ENCODE results near the gene ANTXR2.

Gene ANTXR2

DNA sequence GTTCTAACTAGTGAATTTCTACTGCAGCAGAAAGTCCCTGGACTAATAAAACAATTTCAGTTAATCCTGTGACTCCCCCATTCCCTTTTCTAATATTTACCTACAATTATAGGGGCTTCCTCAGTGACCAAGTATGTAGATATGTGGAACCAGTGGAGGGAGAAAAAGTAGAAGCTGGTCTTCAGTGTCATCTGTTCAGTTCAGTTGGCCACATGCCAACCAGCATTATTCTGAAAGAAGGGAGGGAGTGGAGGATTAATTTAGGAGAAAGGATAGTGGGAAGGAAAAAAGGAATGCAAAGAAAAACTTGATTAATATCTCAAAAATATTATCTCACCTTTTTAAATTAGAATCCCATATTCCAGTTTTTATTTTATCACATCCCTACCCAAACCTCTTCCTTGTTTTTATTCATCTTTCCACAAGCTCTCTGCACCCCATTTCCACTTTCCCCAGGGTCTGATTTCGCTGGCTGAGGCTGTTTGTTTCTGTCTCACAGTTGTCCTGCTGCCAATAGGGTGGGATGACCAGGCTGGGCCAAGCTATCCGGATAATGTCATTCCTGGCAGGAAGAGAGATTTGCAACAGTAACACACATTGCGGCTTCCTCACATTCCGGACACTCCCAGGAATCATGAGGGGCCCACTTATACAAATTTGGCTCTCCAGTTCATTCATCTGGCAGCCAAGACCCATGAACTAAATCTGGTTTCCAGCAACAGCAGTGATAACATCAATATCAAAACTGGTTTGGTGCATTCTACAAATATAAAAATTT is 24.6 kb upstream of the ANTXR2 start:
- H3K4me1 ChIP-seq (ENCODE audit: insufficient read depth, low read length, severe bottlenecking) = no peaks in the 10 kb centered on the region
- H2AFZ ChIP-seq (ENCODE audit: low read length) = no peak overlapping the region
- no peaks in the 10 kb centered on the region for H3K36me3 ChIP-seq (ENCODE audit: insufficient read depth, low read length)
- no peaks in the 10 kb centered on the region for H3K9me3 ChIP-seq (ENCODE audit: low read length)
- no peak overlapping the region for H3K27ac ChIP-seq (ENCODE audit: low read depth, low read length, poor library complexity, severe bottlenecking)
- TF ChIP-seq CTCF (IDR thresholded peaks at IDR 0.05; ENCODE audit: low read length) (no peak), EZH2 (IDR thresholded peaks at IDR 0.05; ENCODE audit: borderline replicate concordance, low read length) (no peak)
- H3K79me2 ChIP-seq (ENCODE audit: insufficient read depth, low read length) = no peaks in the 10 kb centered on the region
- no peaks in the 10 kb centered on the region for H3K9me2 ChIP-seq (ENCODE audit: low read depth, low read length)
- no peaks in the 10 kb centered on the region for H4K20me1 ChIP-seq (ENCODE audit: insufficient read depth, low read length)
- no peak overlapping the region for H3K4me2 ChIP-seq (ENCODE audit: low read length)
- H3K27me3 ChIP-seq (ENCODE audit: insufficient read depth, low read length) = no peaks in the 10 kb centered on the region
- H3K9ac ChIP-seq (ENCODE audit: low read length) = no peak overlapping the region
- no peak overlapping the region for H3K4me3 ChIP-seq (ENCODE audit: low read depth, low read length, poor library complexity, severe bottlenecking)
- no peaks in the 10 kb centered on the region for H3F3A ChIP-seq (ENCODE audit: insufficient read depth, low read length)

- no peaks in the 10 kb centered on the region for H4K20me1 ChIP-seq (ENCODE audit: insufficient read depth, low read length)
- H2AFZ ChIP-seq (ENCODE audit: low read length) = no peak overlapping the region
- H3K9ac ChIP-seq (ENCODE audit: low read length) = no peak overlapping the region
Measured at GRCh38 chr4:80096175-80096850, 23.3 kb upstream of the ANTXR2 start.

GRCh38 chr4:80094191-80094590 is 21.2 kb upstream of the ANTXR2 start:
- no peaks in the 10 kb centered on the region for H3K36me3 ChIP-seq (ENCODE audit: insufficient read depth, low read length)
- no peaks in the 10 kb centered on the region for H3K9me3 ChIP-seq (ENCODE audit: low read length)

More at GRCh38 chr4:80096175-80096850, 23.3 kb upstream of the ANTXR2 start:
- TF ChIP-seq EZH2 (IDR thresholded peaks at IDR 0.05; ENCODE audit: borderline replicate concordance, low read length) = no peak
- no peak for TF ChIP-seq CTCF (IDR thresholded peaks at IDR 0.05; ENCODE audit: low read length)
- no peaks in the 10 kb centered on the region for H3K79me2 ChIP-seq (ENCODE audit: insufficient read depth, low read length)
- no peaks in the 10 kb centered on the region for H3F3A ChIP-seq (ENCODE audit: insufficient read depth, low read length)
- no peak overlapping the region for H3K27ac ChIP-seq (ENCODE audit: low read depth, low read length, poor library complexity, severe bottlenecking)
- no peaks in the 10 kb centered on the region for H3K27me3 ChIP-seq (ENCODE audit: insufficient read depth, low read length)
- H3K4me1 ChIP-seq (ENCODE audit: insufficient read depth, low read length, severe bottlenecking) = no peaks in the 10 kb centered on the region
- no peaks in the 10 kb centered on the region for H3K9me2 ChIP-seq (ENCODE audit: low read depth, low read length)
- H3K36me3 ChIP-seq (ENCODE audit: insufficient read depth, low read length) = no peaks in the 10 kb centered on the region
- H3K4me3 ChIP-seq (ENCODE audit: low read depth, low read length, poor library complexity, severe bottlenecking) = no peak overlapping the region
- H3K9me3 ChIP-seq (ENCODE audit: low read length) = no peaks in the 10 kb centered on the region
- H3K4me2 ChIP-seq (ENCODE audit: low read length) = no peak overlapping the region

More at GRCh38 chr4:80094191-80094590, 21.2 kb upstream of the ANTXR2 start:
- no peaks in the 10 kb centered on the region for H3K9me2 ChIP-seq (ENCODE audit: low read depth, low read length)
- H3K27ac ChIP-seq (ENCODE audit: low read depth, low read length, poor library complexity, severe bottlenecking) = no peak overlapping the region
- no peaks in the 10 kb centered on the region for H3K27me3 ChIP-seq (ENCODE audit: insufficient read depth, low read length)
- no peak overlapping the region for H3K9ac ChIP-seq (ENCODE audit: low read length)
- no peak overlapping the region for H3K4me2 ChIP-seq (ENCODE audit: low read length)
- H3F3A ChIP-seq (ENCODE audit: insufficient read depth, low read length) = no peaks in the 10 kb centered on the region
- no peaks in the 10 kb centered on the region for H4K20me1 ChIP-seq (ENCODE audit: insufficient read depth, low read length)
- H3K4me1 ChIP-seq (ENCODE audit: insufficient read depth, low read length, severe bottlenecking) = no peaks in the 10 kb centered on the region
- no peaks in the 10 kb centered on the region for H3K79me2 ChIP-seq (ENCODE audit: insufficient read depth, low read length)
- TF ChIP-seq EZH2 (IDR thresholded peaks at IDR 0.05; ENCODE audit: borderline replicate concordance, low read length) (no peak), CTCF (IDR thresholded peaks at IDR 0.05; ENCODE audit: low read length) (no peak)
- no peak overlapping the region for H2AFZ ChIP-seq (ENCODE audit: low read length)
- H3K4me3 ChIP-seq (ENCODE audit: low read depth, low read length, poor library complexity, severe bottlenecking) = no peak overlapping the region
